ENCODE measurements around the gene TTLL12.

TTLL12 gene

GRCh38 chr22:43199541-43199940, 12.6 kb upstream of the TTLL12 start:
- no peak for DNase-seq (ENCODE audit: low spot score)

DNA sequence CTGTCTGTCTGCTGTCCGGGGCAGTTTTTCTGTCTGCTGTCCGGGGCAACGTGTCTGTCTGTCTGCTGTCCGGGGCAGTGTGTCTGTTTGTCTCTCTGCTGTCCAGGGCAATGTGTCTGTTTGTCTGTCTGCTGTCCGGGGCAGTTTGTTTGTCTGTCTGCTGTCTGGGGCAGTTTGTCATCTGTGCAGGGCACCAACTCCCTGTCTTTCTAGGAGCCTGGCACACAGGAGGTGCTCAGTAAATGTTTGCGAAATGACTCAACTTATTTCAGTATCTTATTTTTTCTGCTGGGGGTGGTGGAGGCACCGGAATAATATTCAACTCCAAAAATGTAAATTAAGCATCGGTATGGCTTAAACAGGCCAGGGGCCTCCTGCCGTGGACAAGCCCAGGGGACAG, 12.0 kb upstream of the TTLL12 start:
- no peak for DNase-seq (ENCODE audit: low spot score)

GRCh38 chr22:43198126-43198525, 11.2 kb upstream of the TTLL12 start:
- no peak for DNase-seq (ENCODE audit: low spot score)

DNA sequence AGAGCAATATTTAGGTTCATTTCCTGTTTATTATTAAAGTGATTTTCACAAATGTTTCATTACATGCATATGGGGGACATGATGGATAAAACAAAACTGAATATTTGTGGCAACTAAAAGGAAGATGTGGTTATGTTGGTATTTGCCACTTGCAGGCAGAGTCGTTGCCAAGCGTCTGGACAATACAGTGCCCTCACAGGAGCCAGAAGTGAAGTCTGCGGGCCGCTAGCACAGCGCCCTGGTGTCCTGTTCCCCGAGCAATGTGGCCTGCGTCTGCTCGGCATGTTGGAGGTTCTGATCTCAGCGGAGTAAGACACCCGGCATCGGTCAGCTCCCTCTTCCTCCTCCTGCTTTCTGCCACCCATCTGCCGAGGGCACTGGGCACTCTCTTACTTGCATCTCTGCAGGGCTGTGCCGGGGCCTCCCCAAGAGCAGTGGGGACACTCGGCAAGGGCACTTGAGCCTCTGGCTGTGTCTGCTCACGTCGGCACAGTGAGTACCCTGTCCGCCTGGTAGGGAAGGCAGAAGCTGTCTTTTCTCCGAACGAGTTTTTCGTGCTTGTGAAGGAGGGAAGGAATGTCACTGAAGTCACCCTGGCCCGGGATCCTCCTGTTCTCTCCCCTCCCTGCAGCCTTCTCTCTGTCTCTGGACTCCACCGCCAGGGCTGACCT, 10.5 kb upstream of the TTLL12 start:
- DNase-seq (ENCODE audit: low spot score), result peak; percentile 28

- no peak for DNase-seq (ENCODE audit: low spot score)
Observed at GRCh38 chr22:43191831-43192230, 4.9 kb upstream of the TTLL12 start.

- no peak for DNase-seq (ENCODE audit: low spot score)
Observed at GRCh38 chr22:43188829-43189545, 2.1 kb upstream of the TTLL12 start.

DNA sequence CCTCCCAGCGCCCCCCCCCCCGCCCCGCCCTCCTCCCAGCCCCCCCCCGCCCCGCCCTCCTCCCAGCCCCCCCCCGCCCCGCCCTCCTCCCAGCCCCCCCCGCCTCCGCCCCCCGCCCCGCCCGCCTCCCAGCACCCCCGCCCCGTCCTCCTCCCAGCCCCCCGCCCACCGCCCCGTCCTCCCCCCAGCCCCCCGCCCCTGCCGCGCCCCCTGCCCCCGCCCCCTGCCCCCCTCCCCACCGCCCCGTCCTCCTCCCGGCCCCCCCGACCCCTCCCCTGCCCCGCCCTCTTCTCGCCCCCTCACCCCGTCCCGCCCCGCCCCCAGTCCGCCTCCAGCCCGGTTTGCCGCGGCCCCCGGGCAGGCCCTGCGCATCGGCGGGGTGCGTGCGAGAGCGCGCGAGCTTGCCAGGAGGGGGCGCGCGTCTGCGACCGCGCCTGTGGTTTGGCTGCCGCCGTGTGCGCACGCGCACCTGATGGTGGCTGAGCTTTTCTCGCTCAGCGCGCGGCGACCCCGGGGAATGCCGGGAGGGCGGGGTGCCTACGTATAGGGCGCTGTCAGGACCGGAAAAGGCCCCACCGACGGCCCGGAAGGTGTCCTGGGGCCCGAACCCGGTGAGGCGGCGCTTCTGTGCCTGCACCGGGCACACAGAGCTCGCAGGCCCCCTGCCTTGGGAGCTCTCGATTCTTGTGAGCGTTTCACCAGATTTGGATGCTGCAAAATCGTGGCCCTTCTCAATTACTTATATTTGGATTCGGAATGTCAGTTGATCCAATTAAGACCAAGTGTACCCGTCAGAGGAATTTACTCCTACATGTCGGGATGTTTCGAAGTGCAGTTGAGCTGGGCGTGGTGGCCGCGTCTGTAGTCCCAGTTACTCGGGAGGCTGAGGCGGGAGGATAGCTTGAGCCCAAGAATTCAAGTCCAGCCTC, 501 bp upstream of the TTLL12 start:
- DNase-seq (ENCODE audit: low spot score), result peak; percentile 97

DNA sequence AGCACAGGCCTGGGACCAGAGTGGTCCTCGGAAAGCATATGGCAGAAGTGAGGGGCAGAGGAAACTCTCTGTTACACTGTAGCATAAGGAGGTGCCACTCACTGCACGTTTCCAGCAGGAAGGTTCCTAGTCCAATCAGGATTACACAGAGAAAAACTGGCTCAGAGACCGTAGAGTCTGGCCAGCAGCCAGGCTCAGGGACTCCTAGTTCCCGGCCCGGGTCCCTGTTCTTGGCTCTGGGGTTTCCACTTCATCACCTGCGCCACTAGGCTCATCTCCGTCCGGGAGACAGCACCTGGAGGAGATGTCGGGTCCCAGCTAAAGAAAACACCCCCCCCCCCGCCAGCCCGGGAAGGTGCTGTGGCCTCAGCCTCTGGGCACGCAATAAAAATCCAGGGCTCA, 1.1 kb downstream of the TTLL12 start:
- DNase-seq (ENCODE audit: low spot score), result peak; percentile 34

- DNase-seq (ENCODE audit: low spot score), result no peak
Observed at GRCh38 chr22:43183496-43184277, 3.2 kb downstream of the TTLL12 start.

GRCh38 chr22:43182726-43183125, 4.2 kb downstream of the TTLL12 start:
- no peak for DNase-seq (ENCODE audit: low spot score)

- DNase-seq (ENCODE audit: low spot score), result no peak
Observed at GRCh38 chr22:43182118-43182517, 4.8 kb downstream of the TTLL12 start.

- DNase-seq (ENCODE audit: low spot score), result no peak
Observed at GRCh38 chr22:43181321-43182076, 5.4 kb downstream of the TTLL12 start.

GRCh38 chr22:43180670-43181069, 6.3 kb downstream of the TTLL12 start:
- no peak for DNase-seq (ENCODE audit: low spot score)

GRCh38 chr22:43179911-43180195, 7.1 kb downstream of the TTLL12 start:
- no peak for DNase-seq (ENCODE audit: low spot score)

DNA sequence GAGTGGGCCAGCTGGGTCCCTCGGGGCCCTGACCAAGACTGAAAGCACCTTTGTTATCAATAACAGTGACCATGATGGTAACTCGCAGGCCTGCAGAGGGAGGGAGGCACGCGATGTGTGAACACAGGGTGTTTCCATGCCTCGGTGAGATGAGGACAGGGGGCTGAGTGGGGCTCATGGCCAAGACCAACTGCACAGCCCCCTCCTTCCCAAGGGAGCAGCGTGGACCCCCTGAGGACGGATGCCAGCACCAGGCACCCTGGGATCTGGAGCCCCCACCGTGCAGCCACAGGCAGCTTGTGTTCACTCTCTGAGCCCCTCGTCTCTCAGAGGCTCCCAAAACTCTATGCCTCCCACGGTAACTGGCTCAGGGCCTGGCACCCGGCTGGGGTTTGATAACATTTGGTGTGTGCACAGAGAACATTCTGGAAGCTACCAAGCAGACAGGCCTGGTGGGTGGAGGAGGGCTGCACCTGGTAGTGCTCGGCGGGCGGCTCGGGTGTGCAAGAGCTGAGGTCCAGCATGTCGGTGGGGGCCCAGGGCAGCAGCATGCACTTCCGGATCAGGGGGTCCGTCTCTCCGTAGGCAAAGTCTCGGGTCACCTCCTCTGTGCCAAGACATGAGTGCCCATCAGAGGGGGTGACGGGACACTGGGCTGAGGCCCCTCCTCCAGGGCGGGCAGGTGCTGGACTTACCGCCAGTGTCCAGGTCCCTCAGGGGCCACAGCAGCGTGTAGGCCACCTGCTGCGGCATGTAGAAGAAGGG, 7.6 kb downstream of the TTLL12 start:
- DNase-seq (ENCODE audit: low spot score), result no peak

GRCh38 chr22:43177479-43177878, 9.5 kb downstream of the TTLL12 start:
- no peak for DNase-seq (ENCODE audit: low spot score)

GRCh38 chr22:43176090-43176489, 10.8 kb downstream of the TTLL12 start:
- no peak for DNase-seq (ENCODE audit: low spot score)

DNA sequence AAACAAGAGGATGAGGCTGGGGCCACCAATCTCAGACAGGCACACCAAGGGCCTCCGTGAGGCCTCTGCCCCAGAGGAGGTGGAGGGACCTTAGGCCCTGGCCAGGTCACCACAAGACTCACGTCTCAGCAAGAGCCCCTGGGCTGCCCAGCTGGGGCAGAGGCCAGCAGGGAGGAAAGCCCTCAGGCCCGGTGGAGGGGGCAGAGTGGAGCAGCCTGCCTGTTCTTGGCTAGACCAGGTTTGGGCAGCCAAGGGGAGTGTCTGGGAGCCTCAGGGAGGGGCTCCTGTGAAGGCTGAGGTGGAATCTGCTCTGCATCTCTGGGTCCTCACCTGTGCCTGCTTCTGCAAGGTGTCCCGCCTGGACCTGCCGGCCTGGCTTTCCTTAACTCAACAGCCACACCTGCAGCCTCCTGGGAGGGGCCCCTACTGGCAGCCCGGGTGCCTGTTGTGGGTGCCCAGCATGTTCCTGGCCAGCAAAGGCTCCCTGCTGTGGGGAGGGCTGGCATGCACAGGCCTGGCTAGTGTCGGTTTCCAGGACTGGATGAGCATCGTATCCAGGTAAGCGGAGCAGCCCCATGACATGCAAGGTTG, 11.9 kb downstream of the TTLL12 start:
- DNase-seq (ENCODE audit: low spot score), result no peak

DNA sequence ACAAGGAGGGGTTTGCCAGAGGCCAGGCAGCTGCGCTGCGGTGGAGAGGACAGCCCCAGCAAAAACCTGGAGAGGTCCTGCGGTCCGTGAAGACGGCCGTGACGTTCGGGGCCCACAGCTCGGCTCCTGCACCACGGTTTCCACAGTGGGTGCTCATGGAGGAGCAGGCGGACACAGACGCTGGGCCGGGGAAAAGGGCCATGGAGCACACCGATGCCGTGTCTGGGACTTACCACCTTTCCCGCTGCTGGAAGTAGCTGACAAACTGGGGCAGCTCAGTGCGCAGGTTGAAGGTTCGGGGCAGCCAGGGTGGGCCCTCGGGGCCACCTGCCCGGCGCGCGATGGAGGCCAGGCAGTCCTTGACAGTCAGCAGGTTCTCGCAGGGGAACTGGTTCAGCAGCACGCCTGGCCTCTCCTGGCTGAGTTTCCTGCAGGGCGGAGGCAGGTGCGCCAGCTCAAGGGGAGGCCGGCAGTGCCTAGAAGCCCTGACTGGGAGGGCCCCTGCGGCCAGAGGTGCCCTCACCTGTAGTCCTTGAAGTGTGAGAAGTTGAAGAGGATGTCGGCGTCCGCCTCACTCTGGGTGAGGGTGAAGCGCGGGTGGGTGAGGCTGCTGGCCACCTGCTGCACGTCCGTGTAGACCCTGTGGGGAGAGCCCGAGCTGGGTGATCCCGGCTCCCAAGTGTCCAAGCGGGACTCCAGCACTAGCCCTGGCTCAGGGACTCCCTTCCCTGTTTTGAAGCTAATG, 12.8 kb downstream of the TTLL12 start:
- no peak for DNase-seq (ENCODE audit: low spot score)

DNA sequence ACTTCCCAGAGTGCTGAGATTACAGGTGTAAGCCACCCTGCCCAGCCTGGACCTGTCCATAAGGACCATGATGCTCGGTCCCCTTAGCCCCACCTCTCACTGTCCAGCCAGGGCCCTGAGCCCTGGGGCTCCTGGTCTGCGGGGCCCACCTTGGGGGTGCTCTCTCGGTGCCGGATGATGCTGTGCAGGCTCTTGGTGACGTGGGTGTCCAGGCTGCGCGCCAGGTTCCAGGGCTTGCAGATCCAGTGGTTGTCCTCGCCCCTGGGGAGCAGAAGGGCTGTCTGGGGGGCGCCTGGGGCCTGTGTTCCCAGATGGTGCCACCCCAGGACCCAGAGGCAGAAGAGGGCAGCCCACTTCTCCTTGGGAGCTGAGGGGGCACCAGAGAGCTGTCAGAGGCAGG, 13.4 kb downstream of the TTLL12 start:
- no peak for DNase-seq (ENCODE audit: low spot score)
